WTC11 (cell line): ENCODE results near the gene NFS1. TPM values are rescaled to one million over a fixed set of nuclear protein-coding genes. Genes with fewer than 3 reads are reported as not detected.
A peak's percentile ranks its signal among the peaks of the same experiment; 100 is the strongest.

Experiments
- ATAC-seq: fragments of 200-7000 bp; cut with Tn5 transposase; 2 replicates; pipeline ENCODE4 v1.10.0; 2021; ENCODE audit warnings: mild to moderate bottlenecking, moderate library complexity
- CTCF ChIA-PET: fragments of 300-600 bp; sonication (Branson Sonifier 250); formaldehyde crosslinking; loops from one replicate; lab custom pipeline; 2021; ENCODE audit warnings: antibody characterized with exemption; lab: Charles Lee
- POLR2A ChIA-PET: fragments of 350-600 bp; sonication (Branson Sonifier 250); formaldehyde crosslinking; loops from one replicate; lab custom pipeline; 2021; ENCODE audit warnings: antibody characterized with exemption; lab: Charles Lee
- DNase-seq: peaks from one replicate; pipeline ENCODE4 v3.0.0; 2021; ENCODE audit warnings: low spot score
- H3K27ac Mint-ChIP-seq: 2 replicates; pipeline ENCODE4 v1.8.0; 2021; ENCODE audit warnings: mixed read lengths
- H3K27me3 Mint-ChIP-seq: 2 replicates; pipeline ENCODE4 v1.8.0; 2021; ENCODE audit warnings: low read depth, mild to moderate bottlenecking, moderate library complexity, mixed read lengths
- H3K36me3 Mint-ChIP-seq: 2 replicates; pipeline ENCODE4 v1.8.0; 2021; ENCODE audit warnings: mixed read lengths
- H3K4me1 Mint-ChIP-seq: 2 replicates; pipeline ENCODE4 v1.8.0; 2022; ENCODE audit warnings: mixed read lengths
- H3K4me3 Mint-ChIP-seq: 2 replicates; pipeline ENCODE4 v1.8.0; 2021; ENCODE audit warnings: mild to moderate bottlenecking, moderate library complexity, mixed read lengths
- H3K9me3 Mint-ChIP-seq: 2 replicates; pipeline ENCODE4 v1.8.0; 2021; ENCODE audit warnings: mixed read lengths
- AFF4 ChIP-seq: sonication (generic); formaldehyde crosslinking; IDR thresholded peaks from 2 replicates; pipeline ENCODE4 v1.8.1; 2023; ENCODE audit warnings: mild to moderate bottlenecking, missing genetic modification reagents, borderline replicate concordance
- AR ChIP-seq: fragments of 250-450 bp; sonication (Bioruptor Pico); IDR thresholded peaks from 2 replicates; pipeline ENCODE4 v1.9.0; 2021; ENCODE audit warnings: mild to moderate bottlenecking
- CREM ChIP-seq: sonication (generic); formaldehyde crosslinking; IDR thresholded peaks from 2 replicates; pipeline ENCODE4 v1.8.1; 2022; ENCODE audit warnings: mild to moderate bottlenecking, missing genetic modification reagents, moderate library complexity
- CTCF ChIP-seq: fragments of 200-600 bp; IDR thresholded peaks from 2 replicates; pipeline ENCODE4 v1.8.0; 2022; ENCODE audit warnings: antibody characterized with exemption
- FOXK1 ChIP-seq: sonication (generic); formaldehyde crosslinking; IDR thresholded peaks from 2 replicates; pipeline ENCODE4 v1.8.0; 2022; ENCODE audit warnings: mild to moderate bottlenecking, moderate library complexity, missing genetic modification reagents
- FOXP4 ChIP-seq: sonication (generic); formaldehyde crosslinking; IDR thresholded peaks from 2 replicates; pipeline ENCODE4 v1.8.0; 2022; ENCODE audit warnings: mild to moderate bottlenecking, missing genetic modification reagents
- GRHL2 ChIP-seq: fragments of 250-450 bp; sonication (Bioruptor Pico); IDR thresholded peaks from 2 replicates; pipeline ENCODE4 v1.8.0; 2022; ENCODE audit warnings: mild to moderate bottlenecking, moderate library complexity; ENCODE audit not compliant: insufficient replicate concordance, severe bottlenecking
- JUN ChIP-seq: sonication (generic); formaldehyde crosslinking; IDR thresholded peaks from 2 replicates; pipeline ENCODE4 v1.8.0; 2023; ENCODE audit warnings: mild to moderate bottlenecking, missing genetic modification reagents
- NR1H2 ChIP-seq: sonication (generic); formaldehyde crosslinking; IDR thresholded peaks from 2 replicates; pipeline ENCODE4 v1.9.0; 2021; ENCODE audit warnings: mild to moderate bottlenecking, moderate library complexity, missing genetic modification reagents
- NR3C1 ChIP-seq: sonication (generic); formaldehyde crosslinking; conservative IDR thresholded peaks from 2 replicates; pipeline ENCODE4 v1.8.1; 2023; ENCODE audit warnings: low read depth, mild to moderate bottlenecking, missing genetic modification reagents
- SMAD4 ChIP-seq: sonication (generic); formaldehyde crosslinking; IDR thresholded peaks from 2 replicates; pipeline ENCODE4 v1.8.0; 2022; ENCODE audit warnings: mild to moderate bottlenecking, missing genetic modification reagents
- ZNF121 ChIP-seq: sonication (generic); formaldehyde crosslinking; IDR thresholded peaks from 2 replicates; pipeline ENCODE4 v1.8.0; 2023; ENCODE audit warnings: missing genetic modification reagents
- ZNF671 ChIP-seq: fragments of 250-450 bp; sonication (Bioruptor Pico); IDR thresholded peaks from 2 replicates; pipeline ENCODE4 v1.8.0; 2021; ENCODE audit warnings: mild to moderate bottlenecking
- total RNA-seq: library from RNA; stranded (reverse); gene quantifications from 3 replicates; pipeline ENCODE4 v1.2.3, GENCODE V29; 2021
- TF ChIP-seq, protein P1 (sequence below): sonication (generic); formaldehyde crosslinking; conservative IDR thresholded peaks from 2 replicates; pipeline ENCODE4 v1.8.1; 2022; ENCODE audit warnings: mild to moderate bottlenecking, missing genetic modification reagents
- TF ChIP-seq, protein P2 (sequence below): sonication (generic); formaldehyde crosslinking; IDR thresholded peaks from 2 replicates; pipeline ENCODE4 v1.8.0; 2023; ENCODE audit warnings: missing genetic modification reagents
- TF ChIP-seq, protein P3 (sequence below): sonication (generic); formaldehyde crosslinking; IDR thresholded peaks from 2 replicates; pipeline ENCODE4 v1.8.0; 2022; ENCODE audit warnings: mild to moderate bottlenecking, missing genetic modification reagents

NFS1 gene
- total RNA-seq, 1 experiment from 2014 or later: 36.1 TPM

- no peak for ATAC-seq
- no peak for TF ChIP-seq CREM (CRISPR knock-in tag)
- Mint-ChIP-seq H3K4me1 (peaks cover 52% of the 10 kb centered on the region), H3K27ac (peak overlapping the region; percentile 86), H3K36me3 (no peaks in the 10 kb centered on the region; the same call in 1 of the 2 replicates), H3K9me3 (no peaks in the 10 kb centered on the region), H3K4me3 (peak overlapping the region; percentile 17; the same call in 1 of the 2 replicates), H3K27me3 (no peaks in the 10 kb centered on the region)
- CTCF ChIA-PET: interaction anchor here (1.4 kb wide), 1 partner anchor 42 kb away, joined by 3 read pairs; no protein-coding TSS in a partner anchor
- no peak for DNase-seq
- POLR2A ChIA-PET: interaction anchor here (0.7 to 1.4 kb wide), 2 partner anchors 41 to 739 kb away, joined by 3 to 4 read pairs; no protein-coding TSS in a partner anchor
Measured at GRCh38 chr20:35660122-35660937, 38.8 kb downstream of the NFS1 start.

GRCh38 chr20:35657271-35657670 lies 41.9 kb downstream of the NFS1 start:
- peak overlapping the region; percentile 71; the same call in 1 of the 2 replicates for H3K27ac Mint-ChIP-seq
- no peak for DNase-seq
- no peaks in the 10 kb centered on the region for H3K9me3 Mint-ChIP-seq
- ATAC-seq: no peak
- no peak overlapping the region for H3K4me3 Mint-ChIP-seq
- CTCF ChIA-PET: no interaction called here
- no peaks in the 10 kb centered on the region; the same call in 1 of the 2 replicates for H3K36me3 Mint-ChIP-seq
- POLR2A ChIA-PET: no interaction called here
- no peaks in the 10 kb centered on the region for H3K27me3 Mint-ChIP-seq
- TF ChIP-seq NR1H2: no peak
- TF ChIP-seq NR3C1 (CRISPR knock-in tag): no peak
- no peak for TF ChIP-seq FOXK1
- no peak for TF ChIP-seq ZNF121 (CRISPR knock-in tag)
- no peak for TF ChIP-seq ZNF671 (CRISPR knock-in tag)
- no peak for TF ChIP-seq AFF4 (CRISPR knock-in tag)
- no peak for TF ChIP-seq AR (CRISPR knock-in tag)
- TF ChIP-seq, protein P1, sequence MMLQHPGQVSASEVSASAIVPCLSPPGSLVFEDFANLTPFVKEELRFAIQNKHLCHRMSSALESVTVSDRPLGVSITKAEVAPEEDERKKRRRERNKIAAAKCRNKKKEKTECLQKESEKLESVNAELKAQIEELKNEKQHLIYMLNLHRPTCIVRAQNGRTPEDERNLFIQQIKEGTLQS (CRISPR knock-in tag): no peak
- TF ChIP-seq JUN: no peak
- TF ChIP-seq GRHL2 (CRISPR knock-in tag): no peak
- TF ChIP-seq, protein P2, sequence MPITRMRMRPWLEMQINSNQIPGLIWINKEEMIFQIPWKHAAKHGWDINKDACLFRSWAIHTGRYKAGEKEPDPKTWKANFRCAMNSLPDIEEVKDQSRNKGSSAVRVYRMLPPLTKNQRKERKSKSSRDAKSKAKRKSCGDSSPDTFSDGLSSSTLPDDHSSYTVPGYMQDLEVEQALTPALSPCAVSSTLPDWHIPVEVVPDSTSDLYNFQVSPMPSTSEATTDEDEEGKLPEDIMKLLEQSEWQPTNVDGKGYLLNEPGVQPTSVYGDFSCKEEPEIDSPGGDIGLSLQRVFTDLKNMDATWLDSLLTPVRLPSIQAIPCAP (CRISPR knock-in tag): no peak
- TF ChIP-seq FOXP4: no peak
- no peak for TF ChIP-seq CTCF
- TF ChIP-seq SMAD4 (CRISPR knock-in tag): no peak
- TF ChIP-seq, protein P3, sequence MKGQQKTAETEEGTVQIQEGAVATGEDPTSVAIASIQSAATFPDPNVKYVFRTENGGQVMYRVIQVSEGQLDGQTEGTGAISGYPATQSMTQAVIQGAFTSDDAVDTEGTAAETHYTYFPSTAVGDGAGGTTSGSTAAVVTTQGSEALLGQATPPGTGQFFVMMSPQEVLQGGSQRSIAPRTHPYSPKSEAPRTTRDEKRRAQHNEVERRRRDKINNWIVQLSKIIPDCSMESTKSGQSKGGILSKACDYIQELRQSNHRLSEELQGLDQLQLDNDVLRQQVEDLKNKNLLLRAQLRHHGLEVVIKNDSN (CRISPR knock-in tag): no peak
- H3K4me1 Mint-ChIP-seq: peaks cover 39% of the 10 kb centered on the region
